Kidney (tissue), 14 donors: Measurements from ENCODE around the gene PEX5L. TPM values are rescaled to one million over a fixed set of nuclear protein-coding genes. Genes with fewer than 3 reads are reported as not detected.

Experiments used
- DNase-seq, 5 donors: peaks; one replicate each; pipeline ENCODE4 v3.0.0-alpha.2; 2013 to 2020
- FAIRE-seq: peaks from 2 replicates; lab custom pipeline; 2012; peaks lifted over from hg19 to GRCh38; lab: Jason Lieb, UNC
- H3K27ac ChIP-seq, 2 donors: one replicate each; pipeline ENCODE4 v1.7.0; 2013; ENCODE audit warnings: low read depth in 2 of 2, low read length in 2 of 2, inconsistent platforms in 1 of 2
- H3K27me3 ChIP-seq: one replicate; pipeline ENCODE4 v1.7.1; 2013; ENCODE audit warnings: low read length, inconsistent platforms; ENCODE audit not compliant: control insufficient read depth, insufficient read depth
- H3K36me3 ChIP-seq, 3 donors: one replicate each; pipeline versions ENCODE4 v1.7.0 to v1.7.1; 2013; ENCODE audit warnings: low read length in 3 of 3, control low read depth in 1 of 3, inconsistent platforms in 1 of 3; ENCODE audit not compliant: insufficient read depth in 3 of 3, control insufficient read depth in 2 of 3
- H3K4me1 ChIP-seq, 3 donors: one replicate each; pipeline versions ENCODE4 v1.7.0 to v1.7.1; 2013; ENCODE audit warnings: low read length in 3 of 3, inconsistent platforms in 1 of 3, low read depth in 1 of 3; ENCODE audit not compliant: control insufficient read depth in 2 of 3, insufficient read depth in 2 of 3
- H3K4me3 ChIP-seq, 3 donors: one replicate each; pipeline versions ENCODE4 v1.7.0 to v1.8.1; 2013; ENCODE audit warnings: low read length in 3 of 3, control low read depth in 1 of 3, inconsistent platforms in 1 of 3
- H3K9ac ChIP-seq, 3 donors: one replicate each; pipeline versions ENCODE4 v1.7.0 to v1.7.1; 2013; ENCODE audit warnings: low read length in 3 of 3, control low read depth in 1 of 3, inconsistent platforms in 1 of 3
- H3K9me3 ChIP-seq, 3 donors: one replicate each; pipeline versions ENCODE4 v1.7.0 to v1.7.1; 2013; ENCODE audit warnings: low read length in 3 of 3, control low read depth in 1 of 3, inconsistent platforms in 1 of 3; ENCODE audit not compliant: control insufficient read depth in 2 of 3, insufficient read depth in 1 of 3
- intact Hi-C: fragments of 100-400 bp; cut with DNase I; formaldehyde crosslinking; loops from one replicate; pipeline ENCODE4 v1.11.1; 2022
- polyA plus RNA-seq: library from polyadenylated mRNA; stranded (reverse); fragments of 350-450 nt; fragmentation: Illumina TruSeq; extraction: RNeasy Lipid Tissue Mini Kit (QIAGEN cat#74804); gene quantifications from one replicate; pipeline ENCODE4 v1.2.3, GENCODE V29; 2014; ENCODE audit warnings: low read depth, low replicate concordance; ENCODE audit not compliant: insufficient read depth
- total RNA-seq: library from RNA; stranded (reverse); fragmentation: NEBNext Ultra II Directional; extraction: Animal tissue kit (Norgen Biotek cat#: 25700); gene quantifications from one replicate; pipeline ENCODE4 v1.2.1, GENCODE V29; 2021
- TF ChIP-seq, protein P1 (sequence below): IDR thresholded peaks from 3 replicates; pipeline ENCODE4 v1.5.1; 2012; ENCODE audit warnings: mild to moderate bottlenecking, moderate library complexity, borderline replicate concordance; ENCODE audit not compliant: insufficient read depth; ENCODE audit errors: extremely low read depth
- donor health status: control.
- donor health status: control.
- donor health status: control.
- donor health status: control.
- donor health status: control.
- donor health status: DM: yes; HTN: yes; CAD: no.
- donor health status: Normal renal cell carcinoma (clear cell type).

PEX5L gene
- total and polyA plus RNA-seq, 2 donors from 2014 or later, result 0.32 TPM; not detected in 1

DNA sequence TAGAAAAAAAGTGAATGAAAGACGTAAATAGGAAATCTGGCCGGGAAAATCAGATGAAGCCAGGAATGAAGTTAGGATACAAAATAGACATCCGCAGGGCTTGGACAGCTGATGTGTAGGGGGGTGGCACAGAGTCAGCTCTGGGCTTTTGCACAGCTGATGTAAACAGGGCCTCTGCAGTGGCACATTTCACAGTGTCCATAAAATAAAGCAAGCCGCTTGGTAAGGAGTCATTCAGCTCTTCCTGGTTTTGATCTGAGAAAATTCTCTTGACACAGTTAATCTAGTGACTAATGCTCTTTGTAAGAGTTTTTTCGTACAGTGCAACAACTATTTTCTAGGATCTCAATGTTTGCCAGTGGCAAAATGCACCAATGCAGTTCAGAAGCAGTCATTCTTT, 230.6 kb downstream of the PEX5L start:
- TF ChIP-seq, protein P1, sequence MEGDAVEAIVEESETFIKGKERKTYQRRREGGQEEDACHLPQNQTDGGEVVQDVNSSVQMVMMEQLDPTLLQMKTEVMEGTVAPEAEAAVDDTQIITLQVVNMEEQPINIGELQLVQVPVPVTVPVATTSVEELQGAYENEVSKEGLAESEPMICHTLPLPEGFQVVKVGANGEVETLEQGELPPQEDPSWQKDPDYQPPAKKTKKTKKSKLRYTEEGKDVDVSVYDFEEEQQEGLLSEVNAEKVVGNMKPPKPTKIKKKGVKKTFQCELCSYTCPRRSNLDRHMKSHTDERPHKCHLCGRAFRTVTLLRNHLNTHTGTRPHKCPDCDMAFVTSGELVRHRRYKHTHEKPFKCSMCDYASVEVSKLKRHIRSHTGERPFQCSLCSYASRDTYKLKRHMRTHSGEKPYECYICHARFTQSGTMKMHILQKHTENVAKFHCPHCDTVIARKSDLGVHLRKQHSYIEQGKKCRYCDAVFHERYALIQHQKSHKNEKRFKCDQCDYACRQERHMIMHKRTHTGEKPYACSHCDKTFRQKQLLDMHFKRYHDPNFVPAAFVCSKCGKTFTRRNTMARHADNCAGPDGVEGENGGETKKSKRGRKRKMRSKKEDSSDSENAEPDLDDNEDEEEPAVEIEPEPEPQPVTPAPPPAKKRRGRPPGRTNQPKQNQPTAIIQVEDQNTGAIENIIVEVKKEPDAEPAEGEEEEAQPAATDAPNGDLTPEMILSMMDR, result no peak
- no peak for DNase-seq
- intact Hi-C loops, result no loop called here
- no peak for FAIRE-seq
- no peaks in the 10 kb centered on the region for H3K27me3 ChIP-seq
- no peaks in the 10 kb centered on the region for H3K4me1 ChIP-seq
- no peak overlapping the region for H3K4me3 ChIP-seq
- no peaks in the 10 kb centered on the region for H3K9me3 ChIP-seq
- no peak overlapping the region for H3K9ac ChIP-seq
- H3K36me3 ChIP-seq, result no peaks in the 10 kb centered on the region
- no peak overlapping the region for H3K27ac ChIP-seq

DNA sequence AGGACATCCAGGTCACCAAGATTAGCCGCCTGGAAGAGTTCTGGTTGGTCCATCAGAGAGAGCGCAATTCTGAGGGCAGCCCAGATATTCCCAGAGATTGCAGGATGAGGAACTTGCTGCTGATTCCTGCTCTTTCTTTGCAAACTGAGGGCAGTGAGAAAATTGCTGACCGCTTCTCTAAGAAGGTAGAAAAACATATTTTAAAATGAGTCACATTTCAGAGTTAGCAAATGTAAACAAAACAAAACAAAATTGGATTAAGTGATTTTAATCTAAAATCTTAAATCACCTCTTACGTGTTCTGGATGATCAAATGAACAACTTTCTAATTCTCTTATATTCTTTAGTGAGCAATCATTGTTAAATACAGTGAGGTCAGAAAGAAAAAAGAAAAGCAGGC, 234.9 kb downstream of the PEX5L start:
- Histone ChIP-seq H3K36me3 (no peaks in the 10 kb centered on the region), H3K27ac (no peak overlapping the region), H3K4me3 (no peak overlapping the region), H3K27me3 (no peaks in the 10 kb centered on the region), H3K9me3 (no peaks in the 10 kb centered on the region), H3K4me1 (no peaks in the 10 kb centered on the region), H3K9ac (no peak overlapping the region)
- DNase-seq (no peak), FAIRE-seq (no peak)
- intact Hi-C loops, result no loop called here
- TF ChIP-seq, protein P1, result no peak

DNA sequence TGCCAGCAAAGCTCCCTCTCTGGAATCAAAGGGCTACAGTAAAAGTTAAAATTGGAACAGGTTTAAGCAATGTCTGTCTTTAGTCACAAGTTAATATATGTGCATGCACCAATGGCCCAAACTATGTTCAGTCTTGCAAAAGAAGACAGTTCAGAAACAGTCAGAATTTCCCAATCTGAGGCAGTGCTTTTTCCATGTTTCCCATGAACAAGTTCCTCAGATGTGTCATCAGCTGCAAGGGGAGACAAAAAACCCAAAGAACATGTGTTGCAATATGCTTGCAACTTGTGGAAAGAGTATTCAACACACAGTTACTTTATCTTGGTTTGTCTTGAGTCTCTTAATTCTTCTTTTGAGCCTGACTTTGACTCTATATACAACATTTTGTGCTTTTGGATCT, 235.5 kb downstream of the PEX5L start:
- Histone ChIP-seq H3K27me3 (no peaks in the 10 kb centered on the region), H3K9me3 (no peaks in the 10 kb centered on the region), H3K4me3 (no peak overlapping the region), H3K9ac (no peak overlapping the region), H3K27ac (no peak overlapping the region), H3K4me1 (no peaks in the 10 kb centered on the region), H3K36me3 (no peaks in the 10 kb centered on the region)
- FAIRE-seq (no peak), DNase-seq (no peak)
- TF ChIP-seq, protein P1, result no peak
- intact Hi-C loops, result no loop called here

DNA sequence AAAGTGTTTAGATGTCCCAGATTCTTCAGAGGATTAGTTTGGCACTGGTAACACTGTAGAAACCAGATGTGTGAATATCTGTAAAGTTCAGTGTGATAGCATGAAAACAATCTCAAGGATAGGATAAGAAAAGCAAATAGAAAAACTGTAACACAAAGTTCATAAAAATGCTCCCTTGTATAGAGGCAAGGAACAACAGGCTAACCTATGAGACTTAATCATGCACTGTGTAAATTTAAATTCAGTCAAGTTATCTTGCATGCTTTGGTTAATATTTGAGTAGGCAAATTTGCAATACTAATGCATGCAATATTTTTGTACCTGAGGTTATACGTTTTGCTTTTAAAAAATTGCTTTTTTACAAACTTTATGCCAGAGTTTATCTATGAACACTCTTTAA, 239.5 kb downstream of the PEX5L start:
- FAIRE-seq (no peak), DNase-seq (no peak)
- H3K27me3 ChIP-seq, result no peaks in the 10 kb centered on the region
- H3K9me3 ChIP-seq, result no peaks in the 10 kb centered on the region
- H3K4me1 ChIP-seq, result no peaks in the 10 kb centered on the region
- no peak overlapping the region for H3K4me3 ChIP-seq
- H3K36me3 ChIP-seq, result no peaks in the 10 kb centered on the region
- TF ChIP-seq, protein P1, result no peak
- intact Hi-C loops, result no loop called here
- H3K27ac ChIP-seq, result no peak overlapping the region
- H3K9ac ChIP-seq, result no peak overlapping the region
